Activated T-cell treated with anti-CD3 and anti-CD28 coated beads for 1 hour (primary cell): ENCODE data around the gene PCDHB14.
"Not testable (repeated sequence)": the region's sequence is repeated elsewhere in the genome, so short reads cannot be mapped to it uniquely, and the experiment has no call there.

Source experiments
- DNase-seq: peaks from one replicate; pipeline ENCODE4 v3.0.0-alpha.2; 2020; ENCODE audit warnings: low read depth

PCDHB14 gene

GRCh38 chr5:141223112-141223783, at the start of gene PCDHB14:
Gene PCDHB14 (plus strand): TSS chr5:141223343. CDS start chr5:141223506, 163 bp downstream.
- no peak for DNase-seq

GRCh38 chr5:141174291-141175104, 48.6 kb upstream of the PCDHB14 start:
- DNase-seq, result not testable (repeated sequence)

GRCh38 chr5:141175933-141176332, 47.2 kb upstream of the PCDHB14 start:
- DNase-seq, result no peak

GRCh38 chr5:141177577-141178191, 45.5 kb upstream of the PCDHB14 start, which contains the start of gene PCDHB8:
Gene PCDHB8 (plus strand): TSS chr5:141177790. CDS start chr5:141178035, 245 bp downstream.
- not testable (repeated sequence) for DNase-seq

- not testable (repeated sequence) for DNase-seq
Measured at GRCh38 chr5:141179371-141179770, 43.8 kb upstream of the PCDHB14 start.

GRCh38 chr5:141179876-141180275, 43.3 kb upstream of the PCDHB14 start:
- not testable (repeated sequence) for DNase-seq

GRCh38 chr5:141180313-141180712, 42.8 kb upstream of the PCDHB14 start:
- DNase-seq, result no peak

- no peak for DNase-seq
Measured at GRCh38 chr5:141182248-141182647, 40.9 kb upstream of the PCDHB14 start, which contains the start of gene PCDHB16. Gene PCDHB16 (plus strand): TSS chr5:141182387. CDS start chr5:141182560, 173 bp downstream.

- not testable (repeated sequence) for DNase-seq
Measured at GRCh38 chr5:141184117-141184855, 38.9 kb upstream of the PCDHB14 start.

- DNase-seq, result no peak
Measured at GRCh38 chr5:141186897-141187512, 36.1 kb upstream of the PCDHB14 start, which contains the start of gene PCDHB9. Gene PCDHB9 (plus strand): TSS chr5:141187161. CDS start chr5:141187319, 158 bp downstream.

- not testable (repeated sequence) for DNase-seq
Measured at GRCh38 chr5:141188682-141189081, 34.5 kb upstream of the PCDHB14 start.

GRCh38 chr5:141189131-141189530, 34.0 kb upstream of the PCDHB14 start:
- not testable (repeated sequence) for DNase-seq

GRCh38 chr5:141192110-141192725, 30.9 kb upstream of the PCDHB14 start, which contains the start of gene PCDHB10:
Gene PCDHB10 (plus strand): TSS chr5:141192353. CDS start chr5:141192553, 200 bp downstream.
- DNase-seq, result no peak

- DNase-seq, result not testable (repeated sequence)
Measured at GRCh38 chr5:141194332-141194731, 28.8 kb upstream of the PCDHB14 start.

GRCh38 chr5:141196363-141196762, 26.8 kb upstream of the PCDHB14 start:
- DNase-seq, result no peak

GRCh38 chr5:141199359-141200235, 23.5 kb upstream of the PCDHB14 start, which contains the start of gene PCDHB11:
Gene PCDHB11 (plus strand): TSS chr5:141199627. CDS start chr5:141199775, 148 bp downstream.
- no peak for DNase-seq

GRCh38 chr5:141201126-141201525, 22.0 kb upstream of the PCDHB14 start:
- DNase-seq, result not testable (repeated sequence)

GRCh38 chr5:141201646-141202045, 21.5 kb upstream of the PCDHB14 start:
- DNase-seq, result not testable (repeated sequence)

GRCh38 chr5:141208478-141208877, 14.7 kb upstream of the PCDHB14 start, which contains the start of gene PCDHB12:
Gene PCDHB12 (plus strand): TSS chr5:141208719. CDS start chr5:141208908, 189 bp downstream.
- no peak for DNase-seq
